ENCODE measurements around the gene DVL3. TPM values are rescaled to one million over a fixed set of nuclear protein-coding genes. Genes with fewer than 3 reads are reported as not detected.
A peak's percentile ranks its signal among the peaks of the same experiment; 100 is the strongest.

Gene DVL3
- total and polyA plus RNA-seq, 12 donors = 37.5 to 81.7 (median 63.5) TPM

DNA sequence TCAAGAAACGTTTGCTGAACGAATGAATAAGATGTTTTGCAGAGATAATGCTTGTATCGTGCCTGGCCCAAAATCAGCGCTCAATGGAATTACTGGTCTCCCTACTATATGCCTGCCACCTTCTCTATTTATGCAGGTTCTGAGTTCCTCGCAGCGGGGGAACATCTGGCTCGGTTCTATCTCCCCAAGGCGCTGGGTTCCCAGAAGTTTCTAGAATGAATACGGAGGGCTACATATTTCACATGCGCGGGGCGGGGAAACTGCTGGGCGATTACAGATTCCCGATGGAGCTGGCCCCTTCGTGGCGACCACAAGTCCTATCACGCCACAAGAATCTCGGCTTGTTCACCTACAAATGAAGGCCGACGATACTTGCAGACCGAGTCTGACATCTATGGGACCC is 20.4 kb upstream of the DVL3 start:
- Histone ChIP-seq H3K9me3 (no peaks in the 10 kb centered on the region), H3K27me3 (no peaks in the 10 kb centered on the region), H3K4me1 (peaks cover 4 to 28% (median 22%) of the 10 kb centered on the region in 9 donors), H3K27ac (peak overlapping the region; percentile 28 to 95 (median 90)), H3K4me3 (peak overlapping the region; percentile 53 to 99 (median 87)), H3K36me3 (peaks cover 0 to 29% (median 2%) of the 10 kb centered on the region in 9 donors)
- WGBS, 2 donors = 0% methylated on average over 21 of the region's 21 CpGs
- peak; percentile 2 to 31 (median 16) for ATAC-seq
- TF ChIP-seq, protein P1, sequence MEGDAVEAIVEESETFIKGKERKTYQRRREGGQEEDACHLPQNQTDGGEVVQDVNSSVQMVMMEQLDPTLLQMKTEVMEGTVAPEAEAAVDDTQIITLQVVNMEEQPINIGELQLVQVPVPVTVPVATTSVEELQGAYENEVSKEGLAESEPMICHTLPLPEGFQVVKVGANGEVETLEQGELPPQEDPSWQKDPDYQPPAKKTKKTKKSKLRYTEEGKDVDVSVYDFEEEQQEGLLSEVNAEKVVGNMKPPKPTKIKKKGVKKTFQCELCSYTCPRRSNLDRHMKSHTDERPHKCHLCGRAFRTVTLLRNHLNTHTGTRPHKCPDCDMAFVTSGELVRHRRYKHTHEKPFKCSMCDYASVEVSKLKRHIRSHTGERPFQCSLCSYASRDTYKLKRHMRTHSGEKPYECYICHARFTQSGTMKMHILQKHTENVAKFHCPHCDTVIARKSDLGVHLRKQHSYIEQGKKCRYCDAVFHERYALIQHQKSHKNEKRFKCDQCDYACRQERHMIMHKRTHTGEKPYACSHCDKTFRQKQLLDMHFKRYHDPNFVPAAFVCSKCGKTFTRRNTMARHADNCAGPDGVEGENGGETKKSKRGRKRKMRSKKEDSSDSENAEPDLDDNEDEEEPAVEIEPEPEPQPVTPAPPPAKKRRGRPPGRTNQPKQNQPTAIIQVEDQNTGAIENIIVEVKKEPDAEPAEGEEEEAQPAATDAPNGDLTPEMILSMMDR (IDR thresholded peaks at IDR 0.05) = no peak
- no peak for DNase-seq
- intact Hi-C loops (cut with DNase I) = loop anchor here in 7 of 10 donors (1.0 to 10.0 kb wide), 14 partner anchors 20 to 250 kb away; partner anchors contain the start of genes ABCC5 (in 6 of the 7), EEF1AKMT4 (in 4 of the 7), ALG3 (in 3 of the 7) and DVL3 (in 2 of the 7)

DNA sequence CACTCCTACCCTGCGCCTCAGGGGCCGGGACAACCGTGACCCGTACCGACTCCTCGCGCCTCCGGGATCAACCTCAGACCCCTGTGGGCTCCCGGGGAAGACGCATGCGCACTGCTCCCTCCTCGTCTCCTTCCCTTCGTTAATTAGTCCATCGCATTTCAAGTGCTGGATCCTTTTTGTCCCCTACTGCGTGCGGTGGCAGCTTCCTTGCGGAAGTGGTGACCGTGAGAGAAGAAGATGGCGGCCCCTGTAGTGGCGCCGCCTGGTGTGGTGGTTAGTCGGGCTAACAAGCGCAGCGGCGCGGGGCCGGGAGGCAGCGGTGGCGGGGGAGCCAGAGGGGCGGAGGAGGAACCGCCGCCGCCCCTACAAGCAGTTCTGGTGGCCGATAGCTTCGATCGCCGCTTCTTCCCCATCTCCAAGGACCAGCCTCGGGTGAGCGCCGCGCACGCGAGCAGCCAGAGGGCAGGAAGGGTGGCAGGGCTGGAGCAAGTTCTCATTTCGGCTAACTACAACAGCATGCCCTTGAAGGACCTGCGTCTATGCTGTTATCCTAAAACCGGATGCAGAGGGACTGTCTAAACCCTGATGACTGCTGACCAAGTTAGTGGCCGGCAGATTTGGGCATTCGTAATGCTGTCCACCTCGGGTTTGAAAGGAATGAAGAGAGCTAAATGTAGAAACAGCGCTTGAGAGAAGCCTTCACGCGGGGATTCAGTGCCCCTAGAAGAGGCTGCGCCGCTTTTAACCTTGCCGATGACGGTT is 19.8 kb upstream of the DVL3 start, which contains the start of gene EIF2B5:
EIF2B5 (plus strand) TSS at position 210 of the 762 bp plus-strand sequence; CDS start at position 238, 28 bp downstream.
- Histone ChIP-seq H3K9me3 (no peaks in the 10 kb centered on the region), H3K27ac (peak within 1 kb of the TSS; percentile 28 to 95 (median 90)), H3K36me3 (peaks cover 0 to 35% (median 8%) of the 10 kb centered on the region in 9 donors), H3K27me3 (no peaks in the 10 kb centered on the region), H3K4me1 (peaks cover 4 to 28% (median 22%) of the 10 kb centered on the region in 9 donors), H3K4me3 (peak within 1 kb of the TSS; percentile 53 to 99 (median 87))
- DNase-seq = peak; percentile 91 to 95
- intact Hi-C loops (cut with DNase I) = loop anchor here in 6 of 10 donors (1.0 to 10.0 kb wide), 14 partner anchors 19 to 251 kb away; partner anchors contain the start of genes ABCC5 (in 4 of the 6), EEF1AKMT4 (in 4 of the 6), ALG3 (in 3 of the 6) and DVL3 (in 2 of the 6)
- WGBS, 2 donors = 0% methylated on average over 56 of the region's 56 CpGs
- peak; percentile 94 to 98 (median 96) for ATAC-seq
- TF ChIP-seq, protein P1 (IDR thresholded peaks at IDR 0.05) = peak in 7 of 9 donors; percentile 20 to 73 (median 52)

DNA sequence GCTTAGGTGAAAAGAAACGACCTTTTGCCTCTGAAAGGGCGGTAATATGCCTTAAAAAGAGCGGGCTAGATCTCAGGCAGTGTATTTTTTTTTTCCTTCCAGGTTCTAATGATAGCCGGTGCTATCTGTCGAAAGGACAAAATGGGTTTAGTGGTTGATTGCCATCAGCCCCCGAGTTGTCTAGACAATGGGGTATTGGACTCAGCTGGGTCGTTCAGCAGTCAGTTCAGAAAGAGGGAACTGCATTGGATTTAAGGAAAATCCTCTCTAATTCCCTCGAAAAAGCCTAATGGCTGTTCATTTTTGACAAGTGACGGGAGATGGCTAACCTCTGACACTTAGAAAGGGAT is 19.3 kb upstream of the DVL3 start:
- intact Hi-C loops (cut with DNase I) = loop anchor here in 6 of 10 donors (1.0 to 10.0 kb wide), 14 partner anchors 19 to 251 kb away; partner anchors contain the start of genes ABCC5 (in 4 of the 6), EEF1AKMT4 (in 4 of the 6), ALG3 (in 3 of the 6) and DVL3 (in 3 of the 6)
- DNase-seq (no peak), ATAC-seq (no peak)
- no peaks in the 10 kb centered on the region for H3K27me3 ChIP-seq
- peaks cover 4 to 28% (median 22%) of the 10 kb centered on the region in 9 donors for H3K4me1 ChIP-seq
- TF ChIP-seq, protein P1 (IDR thresholded peaks at IDR 0.05) = no peak
- peak overlapping the region in 9 of 10 donors; percentile 72 to 95 (median 91) for H3K27ac ChIP-seq
- no peaks in the 10 kb centered on the region for H3K9me3 ChIP-seq
- peak overlapping the region; percentile 53 to 99 (median 87) for H3K4me3 ChIP-seq
- H3K36me3 ChIP-seq = peaks cover 0 to 41% (median 13%) of the 10 kb centered on the region in 9 donors
- WGBS, 2 donors = 3 to 4% methylated on average over 9 of the region's 9 CpGs

DNA sequence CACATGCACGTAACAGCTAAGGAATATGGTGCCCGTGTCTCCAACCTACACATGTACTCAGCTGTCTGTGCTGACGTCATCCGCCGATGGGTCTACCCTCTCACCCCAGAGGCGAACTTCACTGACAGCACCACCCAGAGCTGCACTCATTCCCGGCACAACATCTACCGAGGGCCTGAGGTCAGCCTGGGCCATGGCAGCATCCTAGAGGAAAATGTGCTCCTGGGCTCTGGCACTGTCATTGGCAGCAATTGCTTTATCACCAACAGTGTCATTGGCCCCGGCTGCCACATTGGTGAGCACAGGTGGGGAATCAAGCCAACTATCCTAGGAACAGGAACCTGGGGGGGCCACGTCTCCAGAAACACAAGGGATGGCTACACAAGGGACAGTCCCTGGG is 14.7 kb upstream of the DVL3 start:
- Histone ChIP-seq H3K4me3 (no peak overlapping the region), H3K9me3 (no peaks in the 10 kb centered on the region), H3K36me3 (peaks cover 11 to 86% (median 57%) of the 10 kb centered on the region in 9 donors), H3K27me3 (no peaks in the 10 kb centered on the region), H3K4me1 (peaks cover 4 to 29% (median 20%) of the 10 kb centered on the region in 9 donors), H3K27ac (no peak overlapping the region)
- intact Hi-C loops (cut with DNase I) = loop anchor here in 4 of 10 donors (10.0 kb wide), 2 partner anchors 104 to 236 kb away; partner anchors contain the start of genes ALG3 (in 3 of the 4) and EEF1AKMT4 (in 3 of the 4)
- TF ChIP-seq, protein P1 (IDR thresholded peaks at IDR 0.05) = no peak
- ATAC-seq (no peak), DNase-seq (no peak)
- 90 to 91% methylated on average over 10 of the region's 10 CpGs for WGBS, 2 donors

All from heart right ventricle (tissue), 16 donors.